Ramos (cell line): ENCODE results near the gene PIP5K1B.
"Not testable (repeated sequence)": the region's sequence is repeated elsewhere in the genome, so short reads cannot be mapped to it uniquely, and the experiment has no call there.

Source experiments
- in situ Hi-C: fragments of 300-500 bp; cut with MboI; formaldehyde crosslinking; loops from one replicate; pipeline ENCODE4 v1.14.3; 2022; ENCODE audit warnings: low sequenced_read_pairs; ENCODE audit not compliant: unreplicated experiment

Gene PIP5K1B

GRCh38 chr9:68969538-68969937 is 264.5 kb downstream of the PIP5K1B start:
- in situ Hi-C loops = no loop called here

- in situ Hi-C loops = no loop called here
Measured at GRCh38 chr9:68970151-68970550, 265.1 kb downstream of the PIP5K1B start.

GRCh38 chr9:68973619-68974018 is 268.6 kb downstream of the PIP5K1B start:
- in situ Hi-C loops = no loop called here

- in situ Hi-C loops = no loop called here
Measured at GRCh38 chr9:68974431-68974830, 269.4 kb downstream of the PIP5K1B start.

- in situ Hi-C loops = no loop called here
Measured at GRCh38 chr9:68974901-68975300, 269.9 kb downstream of the PIP5K1B start.

- in situ Hi-C loops = no loop called here
Measured at GRCh38 chr9:68975365-68976043, 270.5 kb downstream of the PIP5K1B start.

- in situ Hi-C loops = no loop called here
Measured at GRCh38 chr9:68978066-68978465, 273.0 kb downstream of the PIP5K1B start.

GRCh38 chr9:68978501-68978900 is 273.5 kb downstream of the PIP5K1B start:
- in situ Hi-C loops = no loop called here

GRCh38 chr9:68979538-68980314 is 274.7 kb downstream of the PIP5K1B start:
- in situ Hi-C loops = no loop called here

GRCh38 chr9:68980341-68980914 is 275.4 kb downstream of the PIP5K1B start:
- in situ Hi-C loops = no loop called here

GRCh38 chr9:68981789-68982188 is 276.7 kb downstream of the PIP5K1B start:
- in situ Hi-C loops = no loop called here

- in situ Hi-C loops = no loop called here
Measured at GRCh38 chr9:68983008-68983411, 278.0 kb downstream of the PIP5K1B start.

GRCh38 chr9:68983522-68984424 is 278.7 kb downstream of the PIP5K1B start:
- in situ Hi-C loops = no loop called here

GRCh38 chr9:68986949-68987348 is 281.9 kb downstream of the PIP5K1B start:
- in situ Hi-C loops = not testable (repeated sequence)

- in situ Hi-C loops = no loop called here
Measured at GRCh38 chr9:68991457-68991856, 286.4 kb downstream of the PIP5K1B start.

- in situ Hi-C loops = no loop called here
Measured at GRCh38 chr9:68995776-68996175, 290.7 kb downstream of the PIP5K1B start.

- in situ Hi-C loops = no loop called here
Measured at GRCh38 chr9:68996462-68996861, 291.4 kb downstream of the PIP5K1B start.

- in situ Hi-C loops = no loop called here
Measured at GRCh38 chr9:68997666-68998065, 292.6 kb downstream of the PIP5K1B start.

GRCh38 chr9:68998385-68998784 is 293.3 kb downstream of the PIP5K1B start:
- in situ Hi-C loops = no loop called here

GRCh38 chr9:68998812-68999211 is 293.8 kb downstream of the PIP5K1B start:
- in situ Hi-C loops = no loop called here
